ENCODE measurements around the gene ADCY6.
A peak's percentile ranks its signal among the peaks of the same experiment; 100 is the strongest.

The ADCY6 gene

DNA sequence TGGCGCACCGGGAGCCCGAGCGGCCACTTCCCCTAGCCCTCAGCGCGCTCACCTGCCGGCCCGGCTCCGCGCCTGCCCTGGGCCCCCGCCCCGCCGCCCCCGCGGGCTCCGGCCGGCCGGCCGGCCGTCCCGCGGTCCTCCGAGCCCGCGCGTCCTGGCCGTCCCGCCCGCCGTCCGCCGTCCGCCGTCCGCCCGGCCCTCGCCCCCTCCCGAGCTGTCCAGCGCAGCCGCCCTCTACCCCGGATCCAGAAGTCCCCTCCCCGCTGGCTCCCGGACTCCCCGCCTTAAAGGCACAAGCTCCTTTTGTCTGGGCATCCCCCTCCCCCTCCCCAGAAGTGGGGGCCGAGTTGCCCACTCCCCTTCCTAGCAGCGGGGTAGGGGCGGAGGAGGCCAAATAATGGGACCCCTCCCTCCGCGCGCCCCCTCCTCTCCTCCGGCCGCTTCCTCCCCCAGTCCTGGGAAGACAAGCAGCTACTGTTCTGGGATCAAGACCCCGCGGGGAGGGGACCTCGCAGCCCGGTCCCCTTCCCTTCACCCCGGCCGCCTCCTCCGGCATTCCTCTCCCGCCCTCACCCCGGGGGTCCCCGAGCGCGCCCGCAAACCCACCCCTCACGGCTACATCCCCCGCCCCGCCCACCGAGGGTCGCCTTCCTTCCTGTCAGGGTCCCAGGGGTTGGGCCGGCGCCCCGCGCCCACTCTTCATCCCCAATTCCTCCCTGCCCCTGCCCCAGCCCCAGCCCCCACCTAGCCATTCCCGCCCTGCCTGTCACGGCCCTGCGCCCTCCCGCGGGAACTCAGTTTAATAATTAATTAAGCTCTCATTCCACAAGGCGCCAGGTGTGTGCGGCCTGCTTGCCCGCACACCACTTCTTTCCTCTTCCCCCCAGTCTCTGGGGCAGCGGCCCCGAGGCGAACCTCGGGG, at the start of gene ADCY6:
ADCY6 (minus strand) TSS at position 236 of the 922 bp plus-strand sequence. CDS start 5,655 bp downstream, outside the sequence.
- no peak for DNase-seq (ENCODE audit: extremely low read depth, low read depth)
- TF ChIP-seq, protein P1, sequence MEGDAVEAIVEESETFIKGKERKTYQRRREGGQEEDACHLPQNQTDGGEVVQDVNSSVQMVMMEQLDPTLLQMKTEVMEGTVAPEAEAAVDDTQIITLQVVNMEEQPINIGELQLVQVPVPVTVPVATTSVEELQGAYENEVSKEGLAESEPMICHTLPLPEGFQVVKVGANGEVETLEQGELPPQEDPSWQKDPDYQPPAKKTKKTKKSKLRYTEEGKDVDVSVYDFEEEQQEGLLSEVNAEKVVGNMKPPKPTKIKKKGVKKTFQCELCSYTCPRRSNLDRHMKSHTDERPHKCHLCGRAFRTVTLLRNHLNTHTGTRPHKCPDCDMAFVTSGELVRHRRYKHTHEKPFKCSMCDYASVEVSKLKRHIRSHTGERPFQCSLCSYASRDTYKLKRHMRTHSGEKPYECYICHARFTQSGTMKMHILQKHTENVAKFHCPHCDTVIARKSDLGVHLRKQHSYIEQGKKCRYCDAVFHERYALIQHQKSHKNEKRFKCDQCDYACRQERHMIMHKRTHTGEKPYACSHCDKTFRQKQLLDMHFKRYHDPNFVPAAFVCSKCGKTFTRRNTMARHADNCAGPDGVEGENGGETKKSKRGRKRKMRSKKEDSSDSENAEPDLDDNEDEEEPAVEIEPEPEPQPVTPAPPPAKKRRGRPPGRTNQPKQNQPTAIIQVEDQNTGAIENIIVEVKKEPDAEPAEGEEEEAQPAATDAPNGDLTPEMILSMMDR (IDR thresholded peaks at IDR 0.05; ENCODE audit: low read depth, low read length, missing control alignments): no peak
- H3K4me3 ChIP-seq (replicated peaks; ENCODE audit: low read depth, low read length): peak within 1 kb of the TSS; percentile 70

DNA sequence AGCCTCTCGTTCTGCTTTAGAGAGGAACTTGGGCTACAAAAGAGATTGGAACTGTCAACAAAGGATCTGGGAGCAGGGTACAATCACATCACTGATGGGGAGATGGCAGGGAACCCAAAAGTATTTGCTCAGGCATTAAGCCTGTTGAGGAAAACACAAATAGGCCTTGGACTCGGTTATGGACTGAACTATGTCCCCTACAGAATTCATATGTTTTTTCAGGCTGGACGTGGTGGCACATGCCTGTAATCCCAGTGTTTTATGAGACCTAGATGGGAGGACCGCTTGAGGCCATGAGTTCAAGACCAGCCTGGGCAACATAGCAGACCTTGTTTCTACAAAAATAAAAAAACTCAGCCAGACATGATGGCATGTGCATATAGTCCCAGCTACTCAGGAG, 49.2 kb upstream of the ADCY6 start:
- TF ChIP-seq, protein P1 (IDR thresholded peaks at IDR 0.05; ENCODE audit: low read depth, low read length, missing control alignments): no peak
- no peak for DNase-seq (ENCODE audit: extremely low read depth, low read depth)
- no peak overlapping the region for H3K4me3 ChIP-seq (replicated peaks; ENCODE audit: low read depth, low read length)

DNA sequence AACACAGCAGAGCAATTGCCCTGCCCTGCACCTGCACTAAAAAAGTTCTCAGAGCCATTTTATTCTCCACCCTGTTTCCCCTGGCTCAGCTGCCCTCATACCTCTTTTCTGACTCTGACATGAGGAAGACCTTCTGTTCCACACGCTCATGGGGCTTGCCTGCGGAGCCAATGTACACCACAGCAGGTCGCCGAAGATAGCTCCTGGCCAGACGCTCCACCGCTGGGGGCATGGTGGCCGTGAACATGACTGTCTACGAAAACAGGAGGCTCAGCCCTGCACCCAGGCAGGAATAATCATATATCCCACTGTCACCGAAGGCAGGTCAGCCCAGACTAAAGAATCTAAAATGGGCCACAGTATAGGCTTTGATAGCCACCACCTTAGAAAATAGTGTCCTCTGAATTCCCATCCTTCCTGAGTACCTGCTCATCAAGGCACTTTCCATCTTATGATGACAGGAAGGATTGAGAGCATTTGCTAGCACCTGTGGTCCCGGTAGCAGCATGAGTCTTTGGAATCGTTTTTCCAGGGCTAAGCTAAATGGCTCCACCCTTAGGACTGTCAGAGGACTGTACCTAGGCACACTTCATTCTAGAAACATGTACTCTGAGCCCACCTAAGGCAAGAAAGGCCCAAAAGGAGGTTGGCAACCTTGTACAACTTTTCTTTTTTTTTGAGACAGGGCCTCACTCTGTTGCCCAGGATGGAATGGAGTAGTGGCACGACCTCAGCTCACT, 43.6 kb upstream of the ADCY6 start:
- TF ChIP-seq, protein P1 (IDR thresholded peaks at IDR 0.05; ENCODE audit: low read depth, low read length, missing control alignments): no peak
- DNase-seq (ENCODE audit: extremely low read depth, low read depth): no peak
- H3K4me3 ChIP-seq (replicated peaks; ENCODE audit: low read depth, low read length): no peak overlapping the region

DNA sequence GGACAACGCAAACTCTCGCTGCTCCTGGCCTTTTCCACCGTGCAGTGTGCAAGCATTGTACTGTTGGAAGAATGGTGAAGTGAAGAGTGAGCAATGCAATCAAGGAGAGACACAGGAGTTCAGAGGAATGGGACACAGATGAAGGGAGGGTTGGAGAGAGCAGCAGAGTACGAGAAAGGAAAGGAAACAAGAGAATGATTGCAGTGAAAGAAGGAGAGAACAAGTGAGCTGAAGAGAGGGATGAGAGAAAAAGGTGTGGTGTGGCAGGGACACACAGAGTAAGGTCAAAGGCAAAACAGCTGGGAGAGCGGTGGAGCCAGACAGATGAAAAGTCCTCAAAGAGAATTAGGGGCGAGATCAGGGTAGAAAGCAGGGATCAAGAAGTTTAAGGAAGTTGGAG, 42.4 kb upstream of the ADCY6 start:
- no peak overlapping the region for H3K4me3 ChIP-seq (replicated peaks; ENCODE audit: low read depth, low read length)
- DNase-seq (ENCODE audit: extremely low read depth, low read depth): no peak
- TF ChIP-seq, protein P1 (IDR thresholded peaks at IDR 0.05; ENCODE audit: low read depth, low read length, missing control alignments): no peak

DNA sequence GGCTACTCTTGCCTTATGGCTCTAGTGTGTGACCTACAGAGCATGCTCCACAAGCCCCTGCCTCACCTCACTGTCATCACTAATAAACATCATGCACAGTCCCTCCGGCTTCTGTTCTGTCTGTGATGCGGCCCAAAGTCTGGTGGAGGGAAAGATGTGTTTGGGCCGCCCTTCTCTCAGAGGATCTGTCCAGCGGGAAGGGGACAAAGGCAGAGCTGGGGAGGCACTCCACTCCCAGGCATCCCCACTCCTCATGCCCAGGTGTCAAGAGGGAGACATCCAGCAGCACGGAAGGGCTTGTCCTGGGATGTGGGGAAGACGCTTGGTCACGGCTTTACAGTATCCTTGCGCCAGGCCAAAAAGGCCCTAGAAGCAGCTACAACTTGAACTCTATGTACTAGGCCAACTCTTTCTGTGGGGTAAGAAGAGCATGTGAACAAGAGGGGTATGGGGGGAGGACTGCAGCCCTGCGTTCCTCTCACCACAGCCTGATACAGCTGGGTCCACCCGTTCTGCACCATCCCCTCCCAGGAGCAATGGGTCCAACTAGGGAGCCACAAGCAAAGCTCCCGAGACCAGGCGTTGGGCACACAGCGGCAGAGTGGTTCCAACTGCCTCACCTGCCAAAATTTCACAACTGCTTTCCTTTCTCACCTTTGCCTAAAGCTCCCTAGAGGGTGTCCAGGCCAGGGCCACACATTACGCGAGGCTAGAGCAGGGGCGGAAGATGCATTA, 40.1 kb upstream of the ADCY6 start:
- no peak overlapping the region for H3K4me3 ChIP-seq (replicated peaks; ENCODE audit: low read depth, low read length)
- no peak for DNase-seq (ENCODE audit: extremely low read depth, low read depth)
- TF ChIP-seq, protein P1 (IDR thresholded peaks at IDR 0.05; ENCODE audit: low read depth, low read length, missing control alignments): no peak

DNA sequence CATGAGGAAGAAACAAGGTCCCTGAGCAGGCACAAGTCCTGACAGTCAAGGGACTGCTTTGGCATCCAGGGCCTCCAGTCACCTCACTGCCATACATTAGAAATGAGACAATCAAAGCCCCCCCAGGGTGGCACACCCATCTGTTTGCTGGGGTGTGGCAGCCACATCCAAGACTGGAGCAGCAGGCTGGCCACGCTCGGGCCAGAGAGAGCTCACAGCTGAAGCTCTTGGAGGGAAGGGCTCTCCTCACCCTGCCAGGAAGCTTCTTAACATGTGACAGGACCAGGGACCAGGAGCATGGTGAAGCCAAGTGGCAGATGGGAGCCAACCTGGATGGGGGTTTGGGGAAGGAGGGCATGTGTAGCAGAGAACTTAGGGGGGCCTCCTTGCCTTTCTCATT, 39.4 kb upstream of the ADCY6 start:
- no peak overlapping the region for H3K4me3 ChIP-seq (replicated peaks; ENCODE audit: low read depth, low read length)
- no peak for DNase-seq (ENCODE audit: extremely low read depth, low read depth)
- TF ChIP-seq, protein P1 (IDR thresholded peaks at IDR 0.05; ENCODE audit: low read depth, low read length, missing control alignments): no peak
